Thyroid gland (tissue), 4 donors: ENCODE data around the gene PLK4. TPM values are rescaled to one million over a fixed set of nuclear protein-coding genes. Genes with fewer than 3 reads are reported as not detected.

Source experiments
- DNase-seq, 2 donors: peaks; one replicate each; pipeline ENCODE4 v3.0.0-alpha.2; 2019
- H3K27ac ChIP-seq, 3 donors: fragments of 200-600 bp; sonication (generic); 1 replicate in 2 of 3; 2 replicates in 1 of 3; pipeline ENCODE4 v1.5.1; 2016 to 2019; ENCODE audit warnings: mild to moderate bottlenecking in 1 of 3, moderate library complexity in 1 of 3
- H3K27me3 ChIP-seq: fragments of 200-600 bp; sonication (generic); one replicate; pipeline ENCODE4 v1.5.1; 2019
- H3K36me3 ChIP-seq, 2 donors: fragments of 200-600 bp; sonication (generic); one replicate each; pipeline ENCODE4 v1.5.1; 2016 to 2019
- H3K4me1 ChIP-seq, 2 donors: fragments of 200-600 bp; sonication (generic); one replicate each; pipeline ENCODE4 v1.5.1; 2017 to 2019
- H3K4me3 ChIP-seq, 3 donors: fragments of 200-600 bp; sonication (generic); replicated peaks in 1 of 3; 1 replicate in 2 of 3; 2 replicates in 1 of 3; pipeline ENCODE4 v1.5.1; 2016; ENCODE audit warnings: mild to moderate bottlenecking in 1 of 3
- H3K9me3 ChIP-seq: fragments of 200-600 bp; sonication (generic); one replicate; pipeline ENCODE4 v1.5.1; 2017
- POLR2A ChIP-seq, 2 donors: fragments of 450-650 bp; IDR thresholded peaks; one replicate each; pipeline ENCODE4 v1.6.1; 2017; ENCODE audit warnings: antibody characterized with exemption in 2 of 2, mild to moderate bottlenecking in 2 of 2, moderate library complexity in 1 of 2
- WGBS, 2 donors: methylation state at CpG; one replicate each; pipeline ENCODE4 v1.1.5; 2017; 5-methylcytosine and 5-hydroxymethylcytosine counted together
- intact Hi-C: fragments of 100-400 bp; cut with DNase I; formaldehyde crosslinking; loops from one replicate; pipeline ENCODE4 v1.15.1; 2023
- total RNA-seq, 4 donors: library from RNA; depleted of rRNA; stranded (reverse); fragments of >200 nt; gene quantifications; one replicate each; pipeline ENCODE4 v1.2.3, GENCODE V29; 2016
- TF ChIP-seq, protein P1 (sequence below), 6 experiments: fragments of 200-600 bp in 3 of 6; fragments of 450-650 bp in 3 of 6; sonication (generic) in 3 of 6; IDR thresholded peaks; one replicate each; pipeline ENCODE4 v1.5.1; 2016 to 2019; ENCODE audit warnings: antibody characterized with exemption in 6 of 6, mild to moderate bottlenecking in 2 of 6, inconsistent platforms in 1 of 6, moderate library complexity in 1 of 6

Gene PLK4
- total RNA-seq, 4 donors from 2014 or later = 0.94 to 4.2 (median 2.1) TPM

DNA sequence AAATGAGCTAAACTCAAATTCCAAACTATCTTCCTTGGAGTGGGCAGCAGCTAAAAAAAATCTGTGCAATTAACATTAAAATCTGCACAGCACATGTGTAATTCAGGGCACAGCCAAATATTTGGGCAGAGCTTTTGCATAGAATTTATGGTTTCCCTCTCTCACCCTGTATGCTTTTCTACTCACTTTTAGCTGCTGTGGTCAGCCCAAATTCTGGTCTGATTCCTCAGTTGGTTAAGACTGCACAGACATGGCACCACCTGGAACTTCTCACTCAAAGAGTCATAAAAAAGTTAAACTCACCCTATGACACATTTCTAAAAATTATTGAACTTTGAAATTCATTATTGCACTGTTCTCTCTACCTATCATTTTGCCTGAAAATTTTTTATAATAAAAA, 4.9 kb upstream of the PLK4 start:
- Histone ChIP-seq H3K27ac (no peak overlapping the region), H3K4me3 (no peak overlapping the region), H3K27me3 (no peaks in the 10 kb centered on the region), H3K4me1 (peaks cover 0 to 5% of the 10 kb centered on the region in 2 donors), H3K36me3 (no peaks in the 10 kb centered on the region), H3K9me3 (no peaks in the 10 kb centered on the region)
- DNase-seq = no peak
- intact Hi-C loops = no loop called here
- TF ChIP-seq POLR2A (IDR thresholded peaks at IDR 0.05) = no peak
- TF ChIP-seq, protein P1, sequence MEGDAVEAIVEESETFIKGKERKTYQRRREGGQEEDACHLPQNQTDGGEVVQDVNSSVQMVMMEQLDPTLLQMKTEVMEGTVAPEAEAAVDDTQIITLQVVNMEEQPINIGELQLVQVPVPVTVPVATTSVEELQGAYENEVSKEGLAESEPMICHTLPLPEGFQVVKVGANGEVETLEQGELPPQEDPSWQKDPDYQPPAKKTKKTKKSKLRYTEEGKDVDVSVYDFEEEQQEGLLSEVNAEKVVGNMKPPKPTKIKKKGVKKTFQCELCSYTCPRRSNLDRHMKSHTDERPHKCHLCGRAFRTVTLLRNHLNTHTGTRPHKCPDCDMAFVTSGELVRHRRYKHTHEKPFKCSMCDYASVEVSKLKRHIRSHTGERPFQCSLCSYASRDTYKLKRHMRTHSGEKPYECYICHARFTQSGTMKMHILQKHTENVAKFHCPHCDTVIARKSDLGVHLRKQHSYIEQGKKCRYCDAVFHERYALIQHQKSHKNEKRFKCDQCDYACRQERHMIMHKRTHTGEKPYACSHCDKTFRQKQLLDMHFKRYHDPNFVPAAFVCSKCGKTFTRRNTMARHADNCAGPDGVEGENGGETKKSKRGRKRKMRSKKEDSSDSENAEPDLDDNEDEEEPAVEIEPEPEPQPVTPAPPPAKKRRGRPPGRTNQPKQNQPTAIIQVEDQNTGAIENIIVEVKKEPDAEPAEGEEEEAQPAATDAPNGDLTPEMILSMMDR (IDR thresholded peaks at IDR 0.05) = no peak

DNA sequence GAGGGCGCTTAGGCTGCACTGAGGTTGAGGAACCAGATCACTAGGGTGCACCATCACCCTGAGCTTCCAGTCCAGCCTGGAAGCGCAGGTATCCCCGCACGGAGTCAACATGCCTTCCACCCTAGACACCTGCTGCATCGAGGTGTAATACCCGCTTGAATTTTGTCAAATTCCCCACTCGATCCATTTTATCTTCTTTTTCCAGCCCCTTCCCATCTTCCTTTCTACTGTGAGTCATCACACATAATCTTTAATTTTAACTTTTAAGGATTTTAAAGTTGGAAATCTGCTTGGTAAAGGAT, 821 bp downstream of the PLK4 start:
- peaks cover 0 to 6% of the 10 kb centered on the region in 2 donors for H3K4me1 ChIP-seq
- DNase-seq = no peak
- 0 to 2% methylated on average over 6 to 7 of the region's 7 CpGs for whole genome bisulfite sequencing, 2 donors
- TF ChIP-seq, protein P1 (IDR thresholded peaks at IDR 0.05) = no peak
- no peak for TF ChIP-seq POLR2A (IDR thresholded peaks at IDR 0.05)
- no peaks in the 10 kb centered on the region for H3K27me3 ChIP-seq
- H3K4me3 ChIP-seq = peak overlapping the region; percentile 12 to 64 (median 52)
- intact Hi-C loops = no loop called here
- no peaks in the 10 kb centered on the region for H3K36me3 ChIP-seq
- no peaks in the 10 kb centered on the region for H3K9me3 ChIP-seq
- H3K27ac ChIP-seq = no peak overlapping the region

DNA sequence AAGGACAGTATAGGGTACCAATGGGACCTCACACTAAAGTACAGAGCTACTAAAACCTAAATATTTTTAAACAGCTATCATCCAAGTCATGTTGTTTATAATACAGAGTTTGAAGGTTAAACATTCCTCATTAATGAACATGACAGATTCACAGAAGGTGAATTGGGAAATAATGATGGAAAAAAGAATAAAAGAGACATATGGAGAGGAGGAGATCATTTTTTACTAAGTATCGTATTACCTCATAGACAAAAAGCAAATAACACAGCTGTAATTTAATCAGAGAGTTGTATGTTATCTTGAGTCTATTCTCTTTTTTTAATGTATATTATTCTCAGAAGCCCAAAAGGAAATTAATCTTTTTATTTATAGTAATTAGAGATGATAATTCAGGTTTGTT, 7.9 kb downstream of the PLK4 start:
- no peak overlapping the region for H3K27ac ChIP-seq
- H3K4me1 ChIP-seq = no peaks in the 10 kb centered on the region
- H3K36me3 ChIP-seq = no peaks in the 10 kb centered on the region
- WGBS, 2 donors = 98% methylated on average over 1 of the region's 1 CpG
- H3K4me3 ChIP-seq = no peak overlapping the region
- intact Hi-C loops = no loop called here
- no peaks in the 10 kb centered on the region for H3K9me3 ChIP-seq
- TF ChIP-seq, protein P1 (IDR thresholded peaks at IDR 0.05) = no peak
- TF ChIP-seq POLR2A (IDR thresholded peaks at IDR 0.05) = no peak
- H3K27me3 ChIP-seq = no peaks in the 10 kb centered on the region
- no peak for DNase-seq

DNA sequence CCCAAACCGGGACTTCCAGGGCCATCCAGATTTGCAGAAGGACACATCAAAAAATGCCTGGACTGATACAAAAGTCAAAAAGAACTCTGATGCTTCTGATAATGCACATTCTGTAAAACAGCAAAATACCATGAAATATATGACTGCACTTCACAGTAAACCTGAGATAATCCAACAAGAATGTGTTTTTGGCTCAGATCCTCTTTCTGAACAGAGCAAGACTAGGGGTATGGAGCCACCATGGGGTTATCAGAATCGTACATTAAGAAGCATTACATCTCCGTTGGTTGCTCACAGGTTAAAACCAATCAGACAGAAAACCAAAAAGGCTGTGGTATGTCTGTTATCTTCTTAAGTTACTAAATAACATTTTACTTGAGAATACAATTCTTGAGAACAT, 9.2 kb downstream of the PLK4 start:
- H3K4me1 ChIP-seq = no peaks in the 10 kb centered on the region
- WGBS, 2 donors = 88% methylated on average over 3 of the region's 3 CpGs
- DNase-seq = no peak
- no peaks in the 10 kb centered on the region for H3K27me3 ChIP-seq
- H3K9me3 ChIP-seq = no peaks in the 10 kb centered on the region
- no peak overlapping the region for H3K4me3 ChIP-seq
- no peak overlapping the region for H3K27ac ChIP-seq
- H3K36me3 ChIP-seq = no peaks in the 10 kb centered on the region
- no peak for TF ChIP-seq POLR2A (IDR thresholded peaks at IDR 0.05)
- TF ChIP-seq, protein P1 (IDR thresholded peaks at IDR 0.05) = no peak
- intact Hi-C loops = no loop called here

DNA sequence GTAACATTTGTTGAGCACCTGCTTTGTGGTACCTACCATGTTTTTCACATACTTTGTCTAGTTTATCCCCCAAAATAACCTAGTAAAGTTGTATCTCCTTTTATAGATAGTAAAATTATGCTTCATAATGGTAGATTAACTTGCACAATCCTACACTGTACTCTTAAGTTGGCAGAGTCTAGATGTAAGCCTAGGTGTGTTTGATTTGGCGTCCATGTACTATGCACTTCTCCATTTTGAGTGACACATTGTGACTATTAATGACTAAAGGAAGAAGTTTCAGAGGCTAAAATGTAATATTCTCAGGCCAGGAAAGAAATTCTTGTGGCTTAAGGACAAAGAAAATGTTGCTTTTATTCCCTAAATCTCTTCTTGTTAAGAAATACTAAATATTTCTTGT, 15.4 kb downstream of the PLK4 start:
- H3K27me3 ChIP-seq = no peaks in the 10 kb centered on the region
- no peaks in the 10 kb centered on the region for H3K36me3 ChIP-seq
- H3K4me1 ChIP-seq = no peaks in the 10 kb centered on the region
- DNase-seq = no peak
- H3K4me3 ChIP-seq = no peak overlapping the region
- no peaks in the 10 kb centered on the region for H3K9me3 ChIP-seq
- intact Hi-C loops = no loop called here
- TF ChIP-seq, protein P1 (IDR thresholded peaks at IDR 0.05) = no peak
- WGBS, 2 donors = 92 to 95% methylated on average over 1 of the region's 1 CpG
- no peak overlapping the region for H3K27ac ChIP-seq
